Breast epithelium (tissue), 4 donors: ENCODE measurements around the gene FLNB. TPM values are rescaled to one million over a fixed set of nuclear protein-coding genes. Genes with fewer than 3 reads are reported as not detected.

ENCODE experiments used
- DNase-seq, 2 donors: peaks; one replicate each; pipeline ENCODE4 v3.0.0-alpha.2; 2019; ENCODE audit warnings: low spot score in 2 of 2
- H3K27ac ChIP-seq, 2 donors: fragments of 200-600 bp; sonication (generic) in 1 of 2; one replicate each; pipeline ENCODE4 v1.5.1; 2016 to 2019; ENCODE audit warnings: mild to moderate bottlenecking in 1 of 2
- H3K27me3 ChIP-seq, 2 donors: fragments of 200-600 bp; sonication (generic) in 1 of 2; one replicate each; pipeline versions ENCODE4 v1.5.1 to v1.6.0; 2017 to 2019; ENCODE audit warnings: control low read depth in 1 of 2, mild to moderate bottlenecking in 1 of 2
- H3K36me3 ChIP-seq: fragments of 200-600 bp; one replicate; pipeline ENCODE4 v1.5.1; 2019
- H3K4me1 ChIP-seq, 2 donors: fragments of 200-600 bp; sonication (generic); one replicate each; pipeline ENCODE4 v1.5.1; 2016 to 2019; ENCODE audit warnings: control low read depth in 1 of 2
- H3K4me3 ChIP-seq, 3 donors: fragments of 200-600 bp; sonication (generic); 1 replicate in 2 of 3; 2 replicates in 1 of 3; pipeline ENCODE4 v1.5.1; 2016 to 2019; ENCODE audit warnings: mild to moderate bottlenecking in 3 of 3, moderate library complexity in 2 of 3
- H3K9me3 ChIP-seq, 2 donors: fragments of 200-600 bp; sonication (generic) in 1 of 2; one replicate each; pipeline ENCODE4 v1.5.1; 2016 to 2019; ENCODE audit warnings: control low read depth in 1 of 2
- POLR2A ChIP-seq: fragments of 450-650 bp; IDR thresholded peaks from one replicate; pipeline ENCODE4 v1.6.1; 2016; ENCODE audit warnings: antibody characterized with exemption, mild to moderate bottlenecking, moderate library complexity
- POLR2AphosphoS5 ChIP-seq, 3 donors: sonication (generic); formaldehyde crosslinking; IDR thresholded peaks; one replicate each; pipeline ENCODE4 v1.6.1; 2017; ENCODE audit warnings: antibody characterized with exemption in 3 of 3
- intact Hi-C: fragments of 100-400 bp; cut with DNase I; formaldehyde crosslinking; loops from one replicate; pipeline ENCODE4 v1.15.1; 2023; ENCODE audit warnings: low total_unique reads
- total RNA-seq, 3 donors: library from RNA; depleted of rRNA; stranded (reverse); fragments of >200 nt; gene quantifications; one replicate each; pipeline ENCODE4 v1.1.0, GENCODE V29; 2016
- TF ChIP-seq, protein P1 (sequence below), 3 donors: fragments of 450-650 bp; IDR thresholded peaks; one replicate each; pipeline ENCODE4 v1.5.1; 2016 to 2017; ENCODE audit warnings: antibody characterized with exemption in 3 of 3, mild to moderate bottlenecking in 3 of 3, moderate library complexity in 3 of 3

The FLNB gene
- total RNA-seq, 3 donors from 2014 or later = 40.3 to 242 (median 164) TPM

DNA sequence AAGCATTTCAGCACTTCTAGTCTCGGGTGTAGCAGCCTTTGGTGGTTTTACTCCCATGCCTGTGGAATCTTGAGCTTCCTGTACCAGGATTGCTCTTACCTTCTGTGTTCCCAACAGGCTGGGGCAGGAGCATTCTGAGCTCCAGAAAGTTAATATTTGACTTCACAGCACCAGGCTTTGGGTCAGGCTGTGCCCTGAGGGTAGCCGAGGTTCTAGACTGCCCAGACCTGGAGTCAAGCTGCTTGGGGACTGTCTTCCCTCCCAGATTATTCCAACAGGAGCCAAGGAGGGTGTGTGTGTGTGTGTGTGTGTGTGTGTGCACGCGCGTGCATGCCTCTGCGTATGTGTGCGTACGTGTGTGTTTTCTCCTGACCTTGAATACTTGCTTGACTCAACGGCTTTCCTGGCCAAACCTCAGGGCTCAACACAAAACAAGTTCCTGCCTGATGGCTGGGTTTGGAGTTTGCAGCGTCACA lies 94.8 kb downstream of the FLNB start:
- no peak overlapping the region for H3K4me3 ChIP-seq
- peak overlapping the region; percentile 85 to 87 for H3K27ac ChIP-seq
- intact Hi-C loops = no loop called here
- no peaks in the 10 kb centered on the region for H3K27me3 ChIP-seq
- H3K4me1 ChIP-seq = peaks cover 0 to 24% of the 10 kb centered on the region in 2 donors
- no peaks in the 10 kb centered on the region for H3K9me3 ChIP-seq
- no peaks in the 10 kb centered on the region for H3K36me3 ChIP-seq
- TF ChIP-seq POLR2A (no peak), POLR2AphosphoS5 (IDR thresholded peaks at IDR 0.05) (no peak)
- TF ChIP-seq, protein P1, sequence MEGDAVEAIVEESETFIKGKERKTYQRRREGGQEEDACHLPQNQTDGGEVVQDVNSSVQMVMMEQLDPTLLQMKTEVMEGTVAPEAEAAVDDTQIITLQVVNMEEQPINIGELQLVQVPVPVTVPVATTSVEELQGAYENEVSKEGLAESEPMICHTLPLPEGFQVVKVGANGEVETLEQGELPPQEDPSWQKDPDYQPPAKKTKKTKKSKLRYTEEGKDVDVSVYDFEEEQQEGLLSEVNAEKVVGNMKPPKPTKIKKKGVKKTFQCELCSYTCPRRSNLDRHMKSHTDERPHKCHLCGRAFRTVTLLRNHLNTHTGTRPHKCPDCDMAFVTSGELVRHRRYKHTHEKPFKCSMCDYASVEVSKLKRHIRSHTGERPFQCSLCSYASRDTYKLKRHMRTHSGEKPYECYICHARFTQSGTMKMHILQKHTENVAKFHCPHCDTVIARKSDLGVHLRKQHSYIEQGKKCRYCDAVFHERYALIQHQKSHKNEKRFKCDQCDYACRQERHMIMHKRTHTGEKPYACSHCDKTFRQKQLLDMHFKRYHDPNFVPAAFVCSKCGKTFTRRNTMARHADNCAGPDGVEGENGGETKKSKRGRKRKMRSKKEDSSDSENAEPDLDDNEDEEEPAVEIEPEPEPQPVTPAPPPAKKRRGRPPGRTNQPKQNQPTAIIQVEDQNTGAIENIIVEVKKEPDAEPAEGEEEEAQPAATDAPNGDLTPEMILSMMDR (IDR thresholded peaks at IDR 0.05) = no peak
- DNase-seq = peak; percentile 67 to 78

DNA sequence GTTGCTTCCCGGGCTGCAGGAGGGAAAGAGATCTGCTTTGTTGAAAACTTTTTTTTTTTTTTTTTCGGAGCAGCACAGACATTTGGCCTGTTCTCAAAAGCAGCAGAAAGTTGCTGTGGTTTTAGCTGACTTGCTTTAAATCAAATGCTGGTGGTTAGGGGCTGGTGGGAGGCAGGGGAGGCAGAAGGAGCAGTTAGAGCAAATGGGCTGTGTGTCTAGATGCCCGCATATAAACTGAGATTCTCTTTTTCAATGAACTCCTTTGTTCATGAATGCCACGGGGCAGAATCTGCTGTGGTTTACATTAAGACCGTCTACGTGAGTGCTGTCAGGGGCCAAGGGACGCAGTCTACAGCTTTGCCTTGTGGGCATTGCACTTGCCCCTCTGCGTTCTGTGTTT lies 95.9 kb downstream of the FLNB start:
- H3K27ac ChIP-seq = peak overlapping the region; percentile 85 to 87
- TF ChIP-seq POLR2A = no peak
- TF ChIP-seq POLR2AphosphoS5 (IDR thresholded peaks at IDR 0.05) = no peak
- TF ChIP-seq, protein P1 (IDR thresholded peaks at IDR 0.05) = no peak
- H3K4me1 ChIP-seq = peaks cover 0 to 24% of the 10 kb centered on the region in 2 donors
- H3K36me3 ChIP-seq = no peaks in the 10 kb centered on the region
- no peaks in the 10 kb centered on the region for H3K27me3 ChIP-seq
- no peaks in the 10 kb centered on the region for H3K9me3 ChIP-seq
- H3K4me3 ChIP-seq = no peak overlapping the region
- DNase-seq = no peak
- intact Hi-C loops = no loop called here

DNA sequence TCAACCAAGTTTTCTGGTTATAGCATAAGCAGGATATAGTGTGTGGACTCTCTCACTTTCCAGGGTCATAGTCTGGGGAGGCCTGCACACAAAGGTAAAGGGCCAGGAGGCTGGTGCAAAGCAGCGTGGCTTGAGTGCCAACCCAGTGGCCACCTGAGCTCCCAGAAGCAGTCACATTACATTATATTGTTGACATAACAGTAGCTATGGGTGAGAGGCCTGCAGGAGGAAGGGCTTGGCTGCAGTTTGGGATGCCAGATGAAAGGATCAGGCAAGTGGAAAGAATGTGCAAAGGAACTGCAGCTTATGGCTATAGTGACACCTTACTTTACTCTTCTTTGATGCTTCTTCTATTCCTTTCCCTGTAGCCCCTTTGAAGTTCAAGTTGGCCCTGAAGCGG lies 96.5 kb downstream of the FLNB start:
- TF ChIP-seq POLR2AphosphoS5 (IDR thresholded peaks at IDR 0.05) = no peak
- no peak for TF ChIP-seq POLR2A
- TF ChIP-seq, protein P1 (IDR thresholded peaks at IDR 0.05) = no peak
- intact Hi-C loops = no loop called here
- H3K27ac ChIP-seq = peak overlapping the region; percentile 85 to 87
- no peaks in the 10 kb centered on the region for H3K27me3 ChIP-seq
- no peak overlapping the region for H3K4me3 ChIP-seq
- peaks cover 0 to 24% of the 10 kb centered on the region in 2 donors for H3K4me1 ChIP-seq
- H3K9me3 ChIP-seq = no peaks in the 10 kb centered on the region
- H3K36me3 ChIP-seq = no peaks in the 10 kb centered on the region
- no peak for DNase-seq

DNA sequence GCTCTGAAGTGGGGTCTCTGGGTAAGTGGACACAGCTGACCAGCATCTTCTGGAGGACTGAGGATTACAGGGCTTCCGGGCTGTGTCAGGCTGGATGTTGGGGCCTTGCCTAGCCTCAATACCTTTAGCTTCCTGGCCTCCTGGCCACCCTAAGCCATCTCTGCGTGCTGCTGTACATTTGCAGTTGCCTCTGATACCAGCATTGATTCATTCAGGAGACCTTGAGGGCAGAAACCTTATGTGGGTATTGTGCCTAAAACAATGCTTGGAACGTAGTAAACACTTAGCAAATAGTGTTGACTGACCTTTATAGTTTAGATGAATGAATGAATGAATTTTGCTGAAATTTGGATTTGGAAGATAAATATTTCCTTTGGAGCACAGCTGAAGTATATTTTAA lies 97.0 kb downstream of the FLNB start:
- H3K27ac ChIP-seq = peak overlapping the region; percentile 85 to 87
- no peak for DNase-seq
- TF ChIP-seq POLR2AphosphoS5 (IDR thresholded peaks at IDR 0.05) (no peak), POLR2A (no peak)
- TF ChIP-seq, protein P1 (IDR thresholded peaks at IDR 0.05) = no peak
- no peaks in the 10 kb centered on the region for H3K36me3 ChIP-seq
- intact Hi-C loops = no loop called here
- peaks cover 0 to 24% of the 10 kb centered on the region in 2 donors for H3K4me1 ChIP-seq
- no peaks in the 10 kb centered on the region for H3K27me3 ChIP-seq
- no peaks in the 10 kb centered on the region for H3K9me3 ChIP-seq
- H3K4me3 ChIP-seq = no peak overlapping the region

DNA sequence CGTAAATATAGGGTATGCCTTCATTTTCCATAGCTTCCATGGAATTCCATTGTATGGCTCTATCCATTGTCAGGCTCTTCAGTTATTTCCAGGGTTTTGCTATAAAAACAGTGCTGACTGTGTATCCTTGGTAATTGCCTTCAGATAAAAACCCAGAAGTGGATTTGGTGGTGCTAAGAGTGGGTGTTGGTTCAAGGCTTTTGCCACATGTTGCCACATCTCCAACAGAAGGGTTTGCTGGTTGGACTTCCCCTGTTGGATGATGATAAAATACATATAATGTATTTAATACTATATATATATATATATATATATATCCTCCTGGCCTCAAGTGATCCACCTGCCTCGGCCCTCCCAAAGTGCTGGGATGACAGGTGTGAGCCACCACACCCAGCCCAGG lies 97.8 kb downstream of the FLNB start:
- H3K4me1 ChIP-seq = peaks cover 0 to 24% of the 10 kb centered on the region in 2 donors
- H3K27me3 ChIP-seq = no peaks in the 10 kb centered on the region
- no peaks in the 10 kb centered on the region for H3K9me3 ChIP-seq
- no peak overlapping the region for H3K27ac ChIP-seq
- TF ChIP-seq POLR2A (no peak), POLR2AphosphoS5 (IDR thresholded peaks at IDR 0.05) (no peak)
- TF ChIP-seq, protein P1 (IDR thresholded peaks at IDR 0.05) = no peak
- H3K36me3 ChIP-seq = no peaks in the 10 kb centered on the region
- no peak overlapping the region for H3K4me3 ChIP-seq
- no peak for DNase-seq
- intact Hi-C loops = no loop called here
